Liver (tissue), 3 donors: ENCODE data around the gene ZNHIT2.

Experiments
- CTCF ChIP-seq: fragments of 150-350 bp; IDR thresholded peaks from 2 replicates; pipeline ENCODE4 v1.5.1; 2017; ENCODE audit warnings: improper control_type of control experiment, low read depth, low read length; ENCODE audit not compliant: missing input control
- EGR1 ChIP-seq, 2 donors: IDR thresholded peaks; 2 replicates each; pipeline ENCODE4 v1.6.1; 2016 to 2018; ENCODE audit warnings: antibody characterized with exemption in 2 of 2, low read depth in 2 of 2
- GABPA ChIP-seq, 2 donors: IDR thresholded peaks in 1 of 2; conservative IDR thresholded peaks in 1 of 2; 2 replicates each; pipeline ENCODE4 v1.6.1; 2016; ENCODE audit warnings: antibody characterized with exemption in 2 of 2, mild to moderate bottlenecking in 1 of 2, moderate library complexity in 1 of 2
- HNF4A ChIP-seq, 2 donors: conservative IDR thresholded peaks; 2 replicates each; pipeline ENCODE4 v1.6.1; 2016; ENCODE audit warnings: antibody characterized with exemption in 2 of 2, mild to moderate bottlenecking in 2 of 2
- JUND ChIP-seq, 2 donors: IDR thresholded peaks; 2 replicates each; pipeline ENCODE4 v1.6.1; 2016; ENCODE audit warnings: antibody characterized with exemption in 2 of 2
- MAX ChIP-seq: IDR thresholded peaks from 2 replicates; pipeline ENCODE4 v1.6.1; 2016; ENCODE audit warnings: antibody characterized with exemption
- NR2F2 ChIP-seq: IDR thresholded peaks from 2 replicates; pipeline ENCODE4 v1.6.1; 2016; ENCODE audit warnings: antibody characterized with exemption
- RAD21 ChIP-seq, 2 donors: IDR thresholded peaks; 2 replicates each; pipeline ENCODE4 v1.6.1; 2016; ENCODE audit warnings: antibody characterized with exemption in 2 of 2, mild to moderate bottlenecking in 2 of 2
- REST ChIP-seq: IDR thresholded peaks from 2 replicates; pipeline ENCODE4 v1.6.1; 2016; ENCODE audit warnings: antibody characterized with exemption, mild to moderate bottlenecking
- SP1 ChIP-seq: IDR thresholded peaks from 2 replicates; pipeline ENCODE4 v1.6.1; 2018; ENCODE audit warnings: antibody characterized with exemption, mild to moderate bottlenecking
- TAF1 ChIP-seq: conservative IDR thresholded peaks from 2 replicates; pipeline ENCODE4 v1.6.1; 2016; ENCODE audit warnings: antibody characterized with exemption, mild to moderate bottlenecking
- YY1 ChIP-seq: IDR thresholded peaks from 2 replicates; pipeline ENCODE4 v1.6.1; 2016; ENCODE audit warnings: antibody characterized with exemption, mild to moderate bottlenecking
- donor health status: healthy.
- donor health status: healthy.

GRCh38 chr11:65089621-65090020, 27.9 kb downstream of the ZNHIT2 start:
- TF ChIP-seq RAD21 (IDR thresholded peaks at IDR 0.05) (no peak), CTCF (no peak), SP1 (no peak), GABPA (IDR thresholded peaks at IDR 0.05 in 1 of 2, conservative IDR thresholded peaks at IDR 0.05 in 1 of 2) (no peak), MAX (no peak), NR2F2 (no peak), REST (no peak), EGR1 (IDR thresholded peaks at IDR 0.05; ENCODE audit: low read depth in 2 of 2) (no peak), YY1 (no peak), JUND (IDR thresholded peaks at IDR 0.05) (no peak), HNF4A (conservative IDR thresholded peaks at IDR 0.05) (no peak), TAF1 (no peak)
